ENCODE results near the gene FGF7. TPM values are rescaled to one million over a fixed set of nuclear protein-coding genes. Genes with fewer than 3 reads are reported as not detected.

Gene FGF7
- total RNA-seq, 1 donor from 2014 or later: 137 TPM

DNA sequence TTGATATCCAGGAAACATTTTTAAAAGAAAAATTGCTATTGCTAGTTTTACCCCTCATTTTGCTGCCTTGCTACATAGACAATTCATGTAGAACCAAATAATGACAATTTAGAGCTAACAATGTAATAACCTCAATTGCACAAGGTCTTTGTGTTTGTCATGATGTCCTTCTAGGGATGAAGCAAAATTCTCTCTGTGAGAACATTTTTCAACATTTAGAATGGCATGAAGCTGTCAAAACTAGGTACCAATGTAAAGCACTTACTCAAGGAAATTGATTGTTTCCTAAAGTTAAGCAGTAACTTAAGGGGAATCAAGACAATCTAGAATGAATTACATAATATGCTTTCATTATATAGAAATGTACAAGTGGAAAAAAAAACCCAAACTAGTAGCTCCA lies 7.9 kb upstream of the FGF7 start:
- TF ChIP-seq POLR2A (IDR thresholded peaks at IDR 0.05) (no peak), POLR2AphosphoS5 (IDR thresholded peaks at IDR 0.05; ENCODE audit: insufficient read depth in 1 of 2, low read depth in 1 of 2) (no peak)
- TF ChIP-seq, protein P1, sequence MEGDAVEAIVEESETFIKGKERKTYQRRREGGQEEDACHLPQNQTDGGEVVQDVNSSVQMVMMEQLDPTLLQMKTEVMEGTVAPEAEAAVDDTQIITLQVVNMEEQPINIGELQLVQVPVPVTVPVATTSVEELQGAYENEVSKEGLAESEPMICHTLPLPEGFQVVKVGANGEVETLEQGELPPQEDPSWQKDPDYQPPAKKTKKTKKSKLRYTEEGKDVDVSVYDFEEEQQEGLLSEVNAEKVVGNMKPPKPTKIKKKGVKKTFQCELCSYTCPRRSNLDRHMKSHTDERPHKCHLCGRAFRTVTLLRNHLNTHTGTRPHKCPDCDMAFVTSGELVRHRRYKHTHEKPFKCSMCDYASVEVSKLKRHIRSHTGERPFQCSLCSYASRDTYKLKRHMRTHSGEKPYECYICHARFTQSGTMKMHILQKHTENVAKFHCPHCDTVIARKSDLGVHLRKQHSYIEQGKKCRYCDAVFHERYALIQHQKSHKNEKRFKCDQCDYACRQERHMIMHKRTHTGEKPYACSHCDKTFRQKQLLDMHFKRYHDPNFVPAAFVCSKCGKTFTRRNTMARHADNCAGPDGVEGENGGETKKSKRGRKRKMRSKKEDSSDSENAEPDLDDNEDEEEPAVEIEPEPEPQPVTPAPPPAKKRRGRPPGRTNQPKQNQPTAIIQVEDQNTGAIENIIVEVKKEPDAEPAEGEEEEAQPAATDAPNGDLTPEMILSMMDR (IDR thresholded peaks at IDR 0.05): no peak
- no peaks in the 10 kb centered on the region for H3K36me3 ChIP-seq
- no peak overlapping the region for H3K27ac ChIP-seq
- H3K27me3 ChIP-seq: no peaks in the 10 kb centered on the region
- H3K4me3 ChIP-seq: no peak overlapping the region
- H3K9me3 ChIP-seq: no peaks in the 10 kb centered on the region
- H3K4me1 ChIP-seq: no peaks in the 10 kb centered on the region
- no peak for DNase-seq (ENCODE audit: extremely low spot score in 2 of 2)
- intact Hi-C loops (cut with DNase I): no loop called here

DNA sequence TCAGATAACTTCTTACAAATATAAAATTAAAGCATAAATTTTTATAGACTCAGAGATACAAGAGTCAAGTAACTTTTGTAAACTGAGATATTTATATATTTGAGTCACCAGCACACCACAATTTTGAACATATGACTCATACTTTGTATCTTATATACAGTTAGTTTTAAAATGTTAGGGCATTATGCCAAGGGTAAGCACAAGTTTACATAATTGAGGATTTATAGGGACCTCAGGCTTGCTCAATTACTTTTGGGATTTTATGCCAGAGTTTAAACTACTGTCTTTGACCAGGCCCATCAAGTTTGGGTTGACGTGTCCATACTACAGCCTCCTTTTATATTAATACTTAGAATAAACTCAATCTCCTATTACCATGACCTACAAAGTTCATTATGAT lies 7.4 kb upstream of the FGF7 start:
- TF ChIP-seq POLR2AphosphoS5 (IDR thresholded peaks at IDR 0.05; ENCODE audit: insufficient read depth in 1 of 2, low read depth in 1 of 2): no peak
- TF ChIP-seq, protein P1 (IDR thresholded peaks at IDR 0.05): no peak
- no peaks in the 10 kb centered on the region for H3K36me3 ChIP-seq
- no peak for DNase-seq (ENCODE audit: extremely low spot score in 2 of 2)
- intact Hi-C loops (cut with DNase I): no loop called here
- no peaks in the 10 kb centered on the region for H3K27me3 ChIP-seq
- H3K27ac ChIP-seq: no peak overlapping the region
- H3K4me3 ChIP-seq: no peak overlapping the region
- no peaks in the 10 kb centered on the region for H3K9me3 ChIP-seq
- no peaks in the 10 kb centered on the region for H3K4me1 ChIP-seq

DNA sequence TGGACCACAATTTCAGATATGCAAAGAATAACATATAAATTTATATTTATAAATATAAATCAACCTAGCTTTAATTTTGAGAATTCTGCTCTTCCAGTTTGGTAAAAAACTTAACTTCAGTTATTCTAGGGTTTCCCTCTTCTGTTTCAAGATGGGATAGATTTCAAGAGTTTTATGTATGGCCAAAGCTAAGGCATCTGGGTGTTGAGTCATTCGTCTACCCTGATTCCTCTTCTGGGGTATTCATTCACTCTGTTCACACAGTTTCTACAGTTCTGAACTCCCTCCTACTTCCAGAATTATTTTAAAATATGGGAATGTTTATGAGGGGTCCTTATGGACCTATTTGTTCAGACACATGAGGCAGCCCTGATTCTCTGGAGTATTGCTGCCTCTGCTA lies 4.2 kb upstream of the FGF7 start:
- no peak for DNase-seq (ENCODE audit: extremely low spot score in 2 of 2)
- Histone ChIP-seq H3K27me3 (no peaks in the 10 kb centered on the region), H3K4me1 (no peaks in the 10 kb centered on the region), H3K36me3 (no peaks in the 10 kb centered on the region), H3K9me3 (no peaks in the 10 kb centered on the region), H3K27ac (no peak overlapping the region), H3K4me3 (no peak overlapping the region)
- TF ChIP-seq, protein P1 (IDR thresholded peaks at IDR 0.05): no peak
- TF ChIP-seq POLR2A (IDR thresholded peaks at IDR 0.05) (no peak), POLR2AphosphoS5 (IDR thresholded peaks at IDR 0.05; ENCODE audit: insufficient read depth in 1 of 2, low read depth in 1 of 2) (no peak)
- intact Hi-C loops (cut with DNase I): no loop called here

DNA sequence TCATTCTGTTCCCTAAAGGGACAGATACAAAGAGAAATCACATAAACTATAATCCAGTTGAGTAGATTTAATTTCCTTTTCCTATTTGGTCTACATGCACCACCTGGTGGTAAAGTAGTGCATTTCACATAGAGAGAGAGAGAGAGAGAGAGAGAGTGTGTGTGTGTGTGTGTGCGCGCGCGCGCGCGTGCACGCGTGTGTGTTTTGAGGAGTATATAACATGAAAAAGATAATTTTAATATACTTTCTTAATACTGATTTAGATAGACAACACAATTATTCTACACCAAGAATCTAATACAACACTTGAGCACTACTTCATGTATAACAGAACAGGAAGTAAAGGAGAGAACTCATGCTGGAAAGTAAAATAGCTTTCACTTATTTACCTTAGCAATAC lies 1.1 kb upstream of the FGF7 start:
- H3K4me1 ChIP-seq: no peaks in the 10 kb centered on the region
- no peaks in the 10 kb centered on the region for H3K9me3 ChIP-seq
- no peak for TF ChIP-seq POLR2AphosphoS5 (IDR thresholded peaks at IDR 0.05; ENCODE audit: insufficient read depth in 1 of 2, low read depth in 1 of 2)
- TF ChIP-seq, protein P1 (IDR thresholded peaks at IDR 0.05): peak in 2 of 3 experiments; percentile 45 to 96
- H3K36me3 ChIP-seq: no peaks in the 10 kb centered on the region
- DNase-seq (ENCODE audit: extremely low spot score in 2 of 2): no peak
- intact Hi-C loops (cut with DNase I): loop anchor here (5.0 to 10.0 kb wide), 2 partner anchors 185 to 633 kb away; no protein-coding TSS in a partner anchor
- H3K4me3 ChIP-seq: peak overlapping the region; percentile 3 to 42
- peak overlapping the region; percentile 74 for H3K27ac ChIP-seq
- no peaks in the 10 kb centered on the region for H3K27me3 ChIP-seq

DNA sequence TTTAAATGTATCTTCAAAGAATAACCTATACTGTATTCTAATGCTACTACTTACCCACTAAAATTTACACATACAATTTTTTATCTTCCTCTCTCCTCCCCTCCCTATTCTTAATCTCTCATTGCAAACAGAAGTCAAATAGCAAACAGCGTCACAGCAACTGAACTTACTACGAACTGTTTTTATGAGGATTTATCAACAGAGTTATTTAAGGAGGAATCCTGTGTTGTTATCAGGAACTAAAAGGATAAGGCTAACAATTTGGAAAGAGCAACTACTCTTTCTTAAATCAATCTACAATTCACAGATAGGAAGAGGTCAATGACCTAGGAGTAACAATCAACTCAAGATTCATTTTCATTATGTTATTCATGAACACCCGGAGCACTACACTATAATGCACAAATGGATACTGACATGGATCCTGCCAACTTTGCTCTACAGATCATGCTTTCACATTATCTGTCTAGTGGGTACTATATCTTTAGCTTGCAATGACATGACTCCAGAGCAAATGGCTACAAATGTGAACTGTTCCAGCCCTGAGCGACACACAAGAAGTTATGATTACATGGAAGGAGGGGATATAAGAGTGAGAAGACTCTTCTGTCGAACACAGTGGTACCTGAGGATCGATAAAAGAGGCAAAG lies 984 bp downstream of the FGF7 start:
- H3K9me3 ChIP-seq: no peaks in the 10 kb centered on the region
- no peak for DNase-seq (ENCODE audit: extremely low spot score in 2 of 2)
- TF ChIP-seq POLR2AphosphoS5 (IDR thresholded peaks at IDR 0.05; ENCODE audit: insufficient read depth in 1 of 2, low read depth in 1 of 2) (no peak), POLR2A (IDR thresholded peaks at IDR 0.05) (no peak)
- TF ChIP-seq, protein P1 (IDR thresholded peaks at IDR 0.05): no peak
- no peaks in the 10 kb centered on the region for H3K36me3 ChIP-seq
- peak overlapping the region; percentile 42 to 44 for H3K4me3 ChIP-seq
- intact Hi-C loops (cut with DNase I): loop anchor here (5.0 to 10.0 kb wide), 2 partner anchors 187 to 631 kb away; no protein-coding TSS in a partner anchor
- no peaks in the 10 kb centered on the region for H3K4me1 ChIP-seq
- H3K27me3 ChIP-seq: no peaks in the 10 kb centered on the region
- H3K27ac ChIP-seq: peak overlapping the region; percentile 74
